Measurements from ENCODE around the gene RASAL1. TPM values are rescaled to one million over a fixed set of nuclear protein-coding genes. Genes with fewer than 3 reads are reported as not detected.

Gene RASAL1
- total RNA-seq, 1 experiment from 2014 or later = 2.3 TPM

DNA sequence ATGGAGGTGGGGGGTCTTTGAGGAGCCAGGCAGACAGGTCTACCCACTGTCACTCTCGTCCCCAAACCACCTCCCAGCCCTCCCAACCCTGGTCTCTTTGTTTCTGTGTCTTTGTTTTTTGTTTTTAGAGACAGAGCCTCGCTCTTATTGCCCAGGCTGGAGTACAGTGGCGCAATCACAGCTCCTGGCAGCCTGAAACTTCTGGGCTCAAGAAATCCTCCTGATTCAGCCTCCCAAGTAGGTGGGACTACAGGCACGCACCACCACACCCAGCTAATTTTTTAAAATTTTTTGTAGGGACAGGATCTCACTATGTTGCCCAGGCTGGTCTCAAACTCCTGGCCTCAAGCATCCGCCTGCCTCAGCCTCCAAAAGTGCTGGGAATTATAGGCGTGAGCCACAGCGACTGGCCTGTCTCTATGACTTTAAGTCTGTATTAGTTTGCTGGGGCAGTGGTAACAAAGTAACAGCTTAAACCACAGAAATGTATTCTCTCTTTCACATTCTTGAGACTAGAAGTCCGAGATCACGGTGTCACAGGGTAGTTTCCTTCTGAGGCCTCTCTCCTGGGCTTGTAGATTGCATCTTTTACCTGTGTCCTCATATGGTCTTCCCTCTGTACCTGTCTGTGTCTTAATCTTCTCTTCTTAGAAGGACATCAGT, 52.9 kb downstream of the RASAL1 start:
- DNase-seq (ENCODE audit: extremely low read depth, low read depth) = no peak

DNA sequence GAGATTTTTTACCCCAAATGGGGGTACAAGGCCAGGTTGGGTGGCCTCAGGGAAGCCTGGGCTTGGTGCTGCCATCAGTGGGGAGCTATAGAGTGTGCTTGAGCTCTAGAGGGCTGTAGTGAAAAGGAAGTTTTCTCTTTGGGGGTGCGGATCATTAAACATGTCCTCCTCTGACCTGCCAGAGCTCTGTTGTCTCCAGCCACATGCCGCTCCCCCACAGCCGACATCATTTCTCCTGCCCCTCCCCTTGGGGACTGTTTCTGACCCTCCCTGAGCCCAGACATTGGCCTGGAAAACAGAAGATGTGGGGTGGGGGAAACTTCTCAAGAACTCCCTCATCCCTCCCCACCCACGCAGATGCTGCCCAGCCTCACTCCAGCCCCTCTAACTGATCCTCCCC, 53.7 kb downstream of the RASAL1 start:
- no peak for DNase-seq (ENCODE audit: extremely low read depth, low read depth)

DNA sequence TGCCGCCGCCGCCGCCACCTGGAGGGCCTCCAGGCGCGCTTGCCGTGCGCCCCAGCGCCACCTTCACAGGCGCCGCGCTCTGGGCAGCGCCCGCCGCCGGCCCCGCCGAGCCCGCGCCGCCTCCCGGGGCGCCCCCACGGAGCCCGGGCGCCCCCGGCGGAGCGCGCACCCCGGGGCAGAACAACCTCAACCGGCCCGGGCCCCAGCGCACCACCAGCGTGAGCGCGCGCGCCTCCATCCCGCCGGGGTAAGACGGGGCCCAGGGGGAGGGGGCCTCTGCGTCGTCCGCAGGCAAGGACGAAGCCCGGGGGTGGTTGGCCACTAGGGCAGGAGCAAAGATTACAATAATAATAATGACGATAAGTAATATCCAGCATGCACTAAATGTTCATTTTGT, 57.7 kb downstream of the RASAL1 start:
- DNase-seq (ENCODE audit: extremely low read depth, low read depth) = no peak

DNA sequence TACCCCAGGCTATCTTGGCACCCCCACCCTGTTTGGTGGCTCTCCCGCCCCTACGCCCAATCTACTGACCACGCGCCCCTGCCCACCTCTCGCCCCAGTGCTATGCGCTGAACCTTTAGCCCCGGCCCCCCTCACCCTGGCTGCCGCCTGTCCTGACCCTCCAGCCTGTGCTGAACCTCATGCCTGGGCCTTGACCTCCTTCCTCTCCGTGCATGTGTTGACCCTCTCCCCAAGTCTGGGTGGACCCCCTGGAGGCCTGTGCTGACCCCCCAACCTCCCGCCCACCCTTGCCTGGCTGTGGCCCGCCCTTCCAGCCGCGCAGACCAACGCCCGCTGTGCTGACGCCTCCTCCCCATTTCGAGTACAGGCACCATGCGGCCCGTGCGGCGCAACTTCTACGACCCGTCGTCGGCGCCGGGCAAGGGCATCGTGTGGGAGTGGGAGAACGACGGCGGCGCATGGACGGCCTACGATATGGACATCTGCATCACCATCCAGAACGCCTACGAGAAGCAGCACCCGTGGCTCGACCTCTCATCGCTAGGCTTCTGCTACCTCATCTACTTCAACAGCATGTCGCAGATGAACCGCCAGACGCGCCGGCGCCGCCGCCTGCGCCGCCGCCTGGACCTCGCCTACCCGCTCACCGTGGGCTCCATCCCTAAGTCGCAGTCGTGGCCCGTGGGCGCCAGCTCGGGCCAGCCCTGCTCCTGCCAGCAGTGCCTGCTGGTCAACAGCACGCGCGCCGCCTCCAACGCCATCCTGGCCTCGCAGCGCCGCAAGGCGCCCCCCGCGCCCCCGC, 58.3 kb downstream of the RASAL1 start:
- DNase-seq (ENCODE audit: extremely low read depth, low read depth) = no peak

DNA sequence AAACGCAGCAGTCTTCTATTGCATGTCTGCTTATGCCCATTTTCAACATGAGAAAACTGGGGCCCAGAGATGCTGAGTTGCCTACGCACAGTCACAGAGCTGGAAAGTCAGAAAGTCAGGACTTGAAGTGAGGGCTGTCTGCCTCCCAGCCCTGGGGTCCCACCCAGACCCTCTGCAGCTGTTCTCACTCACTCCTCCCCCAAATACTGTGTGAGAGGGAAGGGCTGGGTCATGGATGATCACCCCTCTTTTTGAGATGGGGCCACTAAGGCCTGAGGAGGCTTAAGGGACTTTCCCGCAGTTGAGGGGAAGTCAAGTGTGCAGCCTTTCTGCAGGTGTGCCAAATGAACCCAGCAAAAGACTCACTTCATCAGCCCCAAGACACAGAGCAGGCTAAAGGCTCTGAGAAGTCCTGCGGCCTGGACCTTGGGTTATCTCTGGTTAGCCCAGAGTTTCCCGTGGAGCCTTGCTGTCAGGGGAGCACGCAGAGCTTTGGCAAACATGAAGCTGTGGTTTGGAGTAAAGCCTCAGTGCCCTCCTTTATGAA, 60.4 kb downstream of the RASAL1 start:
- DNase-seq (ENCODE audit: extremely low read depth, low read depth) = no peak

DNA sequence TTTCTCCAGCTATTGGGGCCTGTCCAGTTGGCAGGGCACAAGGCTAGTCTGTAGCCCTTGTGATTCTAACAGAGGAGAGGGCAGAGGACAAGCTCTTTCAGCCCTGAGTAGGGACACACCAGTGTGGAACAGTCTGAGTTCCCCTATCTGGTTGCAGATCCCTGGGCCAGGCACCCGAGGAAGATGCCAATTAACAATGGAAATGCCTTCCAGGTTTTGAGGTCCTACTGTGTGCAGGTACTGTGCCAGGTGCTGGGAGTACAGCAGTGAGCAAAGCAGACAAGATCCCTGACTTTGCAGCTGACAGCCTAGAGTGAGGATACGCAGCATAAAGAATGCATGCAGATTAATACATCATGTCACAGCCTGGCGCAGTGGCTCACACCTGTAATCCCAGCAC, 62.0 kb downstream of the RASAL1 start:
- DNase-seq (ENCODE audit: extremely low read depth, low read depth) = no peak

DNA sequence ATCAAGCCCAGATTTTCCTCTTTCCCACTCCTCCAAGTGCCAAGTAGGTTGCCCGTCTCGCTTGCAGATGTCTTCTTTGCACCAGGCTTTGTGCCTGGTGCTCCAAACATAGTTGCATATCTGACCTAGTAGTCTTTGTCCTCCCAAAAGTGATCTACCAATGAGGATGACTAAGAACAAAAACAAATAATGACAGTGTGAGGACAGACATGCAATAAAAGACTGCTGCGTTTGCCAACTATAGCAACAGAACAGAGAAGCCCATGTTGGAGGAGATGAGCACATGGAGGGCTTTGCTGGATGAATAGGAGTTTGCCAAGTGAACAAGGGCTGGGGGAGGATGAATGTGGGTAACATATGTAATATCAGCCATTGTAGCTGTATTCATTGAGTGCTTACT, 63.4 kb downstream of the RASAL1 start:
- no peak for DNase-seq (ENCODE audit: extremely low read depth, low read depth)

DNA sequence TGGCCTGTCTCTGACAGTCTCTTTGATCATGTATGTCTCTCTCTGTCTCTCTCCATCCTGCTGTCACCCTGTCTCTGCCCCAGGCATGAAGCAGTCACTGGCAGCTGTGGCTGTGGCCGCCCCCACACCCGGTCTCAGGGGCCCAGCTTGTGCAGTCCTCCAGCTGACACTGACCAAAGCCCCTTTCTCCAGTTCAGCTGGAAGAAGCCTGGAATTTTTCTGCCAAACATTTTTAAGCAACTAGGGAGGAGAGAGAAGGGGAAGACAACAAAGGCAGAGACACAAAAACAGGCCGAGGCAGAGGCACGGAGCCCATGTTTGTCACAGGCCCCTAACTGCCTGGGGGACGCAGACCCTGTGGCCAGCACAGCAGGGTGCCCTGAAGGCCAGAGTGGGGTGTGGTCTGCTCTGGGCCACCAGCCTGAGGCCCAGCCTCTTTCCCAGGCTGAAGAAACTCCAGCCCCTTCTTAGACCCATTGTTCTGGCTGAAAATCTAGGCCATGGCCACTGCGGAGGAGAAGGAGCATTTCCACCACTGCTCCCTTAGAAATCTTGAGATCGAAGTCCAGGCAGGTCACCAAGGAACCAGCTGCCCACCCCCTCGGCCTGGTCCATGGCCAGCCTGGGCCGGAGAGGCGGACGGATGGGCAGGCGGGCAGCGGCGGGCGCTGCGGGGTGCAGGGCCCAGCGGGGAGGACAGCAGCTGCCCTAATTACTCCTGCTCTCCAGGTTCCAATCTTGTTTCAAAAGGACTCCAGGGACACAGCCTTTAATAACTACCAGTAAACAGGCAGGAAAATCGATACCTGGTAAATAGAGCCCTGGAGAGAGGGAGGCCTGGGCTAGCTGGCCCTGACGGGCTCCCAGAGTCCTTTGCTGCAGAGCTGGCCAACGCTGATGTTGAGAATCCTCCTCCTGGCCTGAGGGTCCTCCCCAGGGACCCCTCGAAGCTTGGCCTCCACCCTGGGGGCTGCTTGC, 64.1 kb downstream of the RASAL1 start:
- no peak for DNase-seq (ENCODE audit: extremely low read depth, low read depth)

DNA sequence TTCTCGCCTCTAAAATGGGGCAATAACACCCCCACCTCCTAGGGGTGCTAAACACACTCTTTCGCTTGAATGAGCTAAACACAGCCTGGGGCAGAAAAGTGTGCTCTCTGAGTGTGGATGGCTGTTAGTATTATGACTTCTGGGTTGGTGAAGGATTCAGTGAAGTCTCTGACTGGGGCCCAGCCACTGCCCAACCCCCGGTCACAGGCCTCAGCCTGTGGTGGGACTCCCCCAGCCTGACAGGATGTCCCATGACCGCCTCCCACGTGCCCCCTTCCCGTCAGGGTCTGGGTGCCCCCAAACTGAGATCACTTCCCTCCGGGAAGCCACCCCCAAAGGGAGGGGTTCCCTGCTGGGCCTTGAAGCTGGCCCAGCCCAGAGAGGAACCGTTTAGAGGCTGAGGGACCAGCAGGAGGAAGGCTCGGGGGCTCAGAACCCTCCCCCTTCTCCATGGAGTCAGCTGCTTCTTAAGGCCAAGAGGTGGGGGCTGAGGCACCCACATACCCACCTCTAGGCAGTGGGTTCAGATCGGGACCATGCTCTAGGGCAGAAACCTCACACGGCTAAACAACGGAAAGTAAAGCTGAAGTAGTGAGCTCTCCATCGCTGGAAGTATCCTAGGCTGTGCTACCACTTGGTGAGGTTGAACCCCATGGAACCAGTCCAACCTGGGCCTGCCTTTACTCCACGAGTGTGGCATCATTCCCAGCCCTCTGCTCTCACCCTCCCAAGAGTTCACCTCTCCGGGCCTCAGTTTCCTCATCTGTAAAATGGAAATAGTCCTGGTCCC, 65.2 kb downstream of the RASAL1 start:
- no peak for DNase-seq (ENCODE audit: extremely low read depth, low read depth)

DNA sequence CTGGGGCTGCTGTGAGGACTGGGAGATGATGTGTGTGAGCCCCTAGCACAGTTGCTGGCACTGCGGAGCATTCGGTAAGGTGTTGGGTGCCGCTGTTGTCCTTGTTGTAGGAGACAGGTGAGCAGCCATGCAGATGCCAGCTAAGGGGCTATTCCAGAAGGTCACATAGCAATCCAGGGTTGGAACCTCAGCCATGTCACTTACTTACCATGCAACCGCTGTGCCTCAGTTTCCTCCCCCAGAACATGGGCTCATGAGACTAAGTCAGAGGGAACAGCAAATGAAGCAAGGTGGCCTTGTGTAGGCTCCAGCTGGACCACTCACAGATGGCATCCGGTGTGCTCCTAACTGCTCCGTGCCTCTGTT, 65.8 kb downstream of the RASAL1 start:
- DNase-seq (ENCODE audit: extremely low read depth, low read depth) = no peak

DNA sequence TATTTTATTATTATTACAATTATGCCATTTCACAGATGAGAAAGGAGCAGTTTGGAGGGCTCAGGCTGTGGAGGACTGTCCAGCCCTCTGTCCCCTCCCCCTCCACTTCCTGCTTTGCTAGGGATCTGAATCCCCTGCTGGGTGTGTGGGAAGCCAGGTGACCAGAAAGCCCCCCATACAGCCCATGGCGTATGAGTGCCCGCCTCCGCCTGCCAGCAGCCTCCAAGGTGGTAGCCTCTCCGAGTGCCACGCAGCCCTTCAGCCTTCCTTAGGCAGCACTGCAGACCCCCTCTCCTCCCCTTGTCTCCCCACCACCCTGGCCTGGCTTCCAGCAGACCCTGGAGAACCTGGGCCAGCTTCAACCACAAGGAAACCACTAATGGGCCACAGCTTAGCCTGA, 66.4 kb downstream of the RASAL1 start:
- no peak for DNase-seq (ENCODE audit: extremely low read depth, low read depth)

DNA sequence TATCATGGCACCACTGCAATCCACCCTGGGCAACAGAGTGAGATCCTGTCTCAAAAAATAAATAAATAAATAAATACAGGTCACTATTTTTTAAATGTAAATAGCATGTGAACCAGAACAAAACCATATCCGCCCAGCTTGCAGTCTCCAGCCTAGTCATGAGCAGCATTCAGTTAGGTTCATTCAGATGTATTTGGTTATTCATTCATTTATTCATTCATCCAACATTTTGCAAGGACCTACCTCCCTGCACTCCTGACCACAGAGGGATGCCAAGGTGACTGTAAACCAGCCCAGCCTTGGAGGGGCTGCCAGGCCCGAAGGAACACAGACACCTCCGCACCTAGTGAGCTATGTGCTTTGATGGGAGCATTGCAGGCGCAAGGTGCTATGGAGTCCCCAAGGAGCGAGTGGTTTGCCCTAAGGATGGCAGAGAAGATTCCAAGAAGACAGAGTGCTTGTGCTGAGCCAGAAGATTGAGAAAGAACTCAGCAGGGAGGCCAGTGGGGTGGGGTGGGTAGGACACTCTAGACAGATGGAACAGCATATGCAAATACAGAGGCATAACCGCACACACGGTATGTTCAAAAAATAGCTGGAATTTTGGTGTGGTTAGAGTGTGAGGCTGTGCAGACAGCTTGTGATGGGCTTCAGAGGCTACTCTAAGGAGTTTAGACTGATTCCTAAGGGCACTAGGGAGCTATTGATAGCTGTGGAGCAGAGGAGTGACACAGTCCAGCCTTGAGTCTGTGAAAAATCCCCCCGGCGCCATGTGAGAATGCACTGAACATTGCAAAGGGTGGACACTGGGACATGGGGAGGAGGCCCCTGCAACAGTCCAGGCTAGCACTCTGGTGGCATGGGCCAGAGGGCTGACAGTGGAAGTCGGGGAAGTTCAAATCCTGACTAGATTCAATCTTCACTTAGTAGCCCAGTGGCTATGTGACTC, 67.3 kb downstream of the RASAL1 start:
- no peak for DNase-seq (ENCODE audit: extremely low read depth, low read depth)

DNA sequence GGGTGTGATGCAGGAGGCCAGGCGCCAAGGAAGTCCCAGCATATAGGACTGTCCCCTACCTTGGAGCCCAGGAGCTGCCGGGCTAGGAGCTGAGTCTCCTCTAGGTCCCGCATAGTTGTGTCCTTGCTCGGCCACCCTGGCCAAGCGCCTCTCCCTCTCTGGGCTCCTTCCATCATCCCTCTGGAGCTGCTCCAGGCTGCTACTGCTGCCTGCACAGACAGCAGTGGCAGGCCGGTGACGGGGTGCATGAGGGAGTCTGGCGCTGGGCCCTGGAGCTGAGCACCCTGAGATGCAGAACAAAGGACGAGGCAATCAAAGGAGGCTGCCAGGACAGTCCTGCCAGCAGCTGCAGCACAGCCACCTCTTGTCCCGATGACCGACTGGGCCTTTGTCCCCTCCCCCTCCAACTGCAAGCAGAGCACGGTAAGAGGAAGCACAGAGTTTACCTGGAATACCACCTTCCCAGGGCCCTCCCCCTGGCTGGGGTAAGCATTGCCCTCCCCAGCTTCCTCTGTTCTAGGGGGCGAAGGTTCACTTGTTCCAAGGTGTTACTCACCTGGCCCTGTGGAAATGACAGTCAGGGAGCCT, 68.7 kb downstream of the RASAL1 start:
- DNase-seq (ENCODE audit: extremely low read depth, low read depth) = no peak

DNA sequence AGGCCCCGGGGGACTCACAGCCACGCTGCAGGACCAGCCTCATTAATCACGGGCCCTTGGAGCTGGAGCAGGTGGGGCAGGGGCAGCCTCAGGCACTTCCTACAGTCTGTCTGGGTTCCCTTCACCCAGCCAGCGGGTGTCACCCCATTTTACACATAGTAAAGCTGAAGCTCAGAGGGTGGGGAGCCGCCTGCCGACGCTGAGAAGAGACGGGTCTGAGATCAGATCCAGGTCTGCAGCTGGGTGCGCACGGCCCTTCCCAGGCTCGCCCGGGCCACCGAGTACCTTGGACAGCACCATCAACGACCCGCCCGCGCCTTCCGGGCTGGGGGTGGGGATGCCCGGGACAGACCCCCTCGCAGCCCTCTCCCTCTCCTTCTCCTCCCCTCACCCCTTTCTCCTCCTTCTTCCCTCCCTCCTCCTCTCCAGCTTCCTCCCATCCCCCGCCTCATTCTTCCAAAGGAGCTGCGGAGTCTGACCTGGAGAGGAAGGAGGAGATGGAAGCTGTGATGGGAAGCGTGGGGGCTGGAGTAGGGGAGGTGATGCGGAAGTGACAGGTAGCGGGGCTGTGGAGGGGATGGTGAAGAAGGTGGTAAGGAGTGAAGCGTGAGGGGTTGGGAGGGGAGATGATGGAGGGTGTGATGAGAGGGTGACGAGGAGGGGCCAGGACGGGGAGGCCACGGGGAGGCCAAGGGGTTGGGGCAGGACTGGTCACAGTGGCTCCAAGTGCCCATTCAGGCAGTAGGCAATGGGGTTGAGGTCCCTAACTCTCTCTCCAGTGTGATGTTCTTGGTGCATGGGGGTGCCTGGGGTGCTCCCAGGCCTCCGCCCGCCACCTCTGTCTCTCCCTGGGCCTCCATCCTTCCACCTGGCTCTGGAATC, 70.2 kb downstream of the RASAL1 start:
- DNase-seq (ENCODE audit: extremely low read depth, low read depth) = no peak

DNA sequence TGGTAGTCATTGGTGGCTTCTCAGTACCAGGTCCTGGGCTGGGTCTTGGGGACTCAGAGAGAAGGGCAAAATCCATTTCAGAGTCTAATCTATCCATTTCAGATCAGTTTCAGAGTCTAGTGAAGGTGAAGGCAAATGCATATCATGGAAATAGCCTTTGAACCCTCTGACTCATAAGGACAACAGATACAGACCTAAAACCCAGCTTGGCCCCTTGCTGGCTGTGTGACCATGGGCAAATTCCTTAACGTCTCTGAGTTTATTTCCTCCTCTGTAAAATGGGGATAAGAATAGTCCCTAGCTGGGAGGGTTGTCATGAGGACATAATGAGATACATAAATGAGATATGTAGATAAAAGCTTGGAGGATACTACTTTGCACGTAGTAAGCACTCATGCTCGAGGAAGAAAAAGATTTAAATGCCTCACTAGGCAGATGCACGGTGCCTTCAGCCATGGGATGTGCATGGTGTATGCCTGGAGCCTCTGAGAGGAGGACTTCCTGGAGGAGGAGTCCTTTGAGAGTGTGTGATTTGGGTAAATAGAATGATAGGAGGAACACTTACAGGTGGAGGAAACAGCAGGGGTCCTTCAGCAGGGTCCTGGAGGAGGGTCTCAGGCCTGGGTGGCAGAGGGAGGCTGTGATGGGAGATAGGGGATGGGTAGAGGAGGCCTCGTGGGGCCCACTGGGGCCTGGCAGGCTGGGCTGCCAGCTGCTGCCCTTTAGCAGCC, 71.0 kb downstream of the RASAL1 start:
- DNase-seq (ENCODE audit: extremely low read depth, low read depth) = no peak

DNA sequence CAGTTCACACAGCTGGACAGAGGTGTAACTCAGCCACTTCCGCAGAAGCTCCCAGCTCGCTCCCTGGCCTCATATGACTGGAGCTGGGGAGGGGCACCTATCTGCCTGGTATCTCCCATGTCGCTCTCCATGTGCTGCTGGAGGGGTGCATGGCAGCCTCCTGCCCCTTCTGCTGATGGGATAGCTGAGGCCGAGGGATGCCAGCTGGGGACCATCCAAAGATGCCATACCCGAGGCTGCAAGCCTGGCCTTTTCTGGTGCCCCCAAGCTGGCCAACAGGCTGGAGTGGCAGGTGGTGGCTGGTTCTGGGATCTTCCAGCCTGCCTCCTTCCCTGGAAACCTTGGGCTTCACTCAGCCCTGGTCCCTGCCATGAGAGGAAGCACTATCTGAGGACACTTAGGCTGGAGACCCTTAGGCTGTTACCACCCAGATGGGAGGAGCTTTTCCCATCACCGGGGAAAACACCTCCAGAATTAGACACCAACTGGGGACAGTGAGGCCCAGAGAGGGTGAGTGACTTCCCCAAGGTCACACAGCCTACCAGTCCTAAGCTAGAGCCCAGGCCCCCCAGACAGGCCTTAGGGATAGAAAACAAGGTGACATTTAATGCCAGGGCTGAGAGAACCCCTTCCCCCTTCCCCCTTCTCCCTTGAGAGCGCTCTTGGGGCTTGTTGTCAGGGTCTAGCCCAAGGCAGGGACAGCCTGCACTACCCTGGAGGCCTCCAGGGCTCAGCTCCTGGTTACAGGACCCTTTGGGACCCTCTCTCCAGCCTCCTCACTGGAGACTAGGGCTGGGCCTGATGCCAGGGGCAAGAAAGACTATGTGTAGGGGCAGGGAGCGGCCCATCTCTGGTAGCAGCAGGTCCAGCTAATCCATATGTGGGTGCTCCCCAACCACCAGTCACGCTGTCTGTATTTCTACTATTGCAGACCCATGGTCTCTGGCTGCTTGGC, 71.9 kb downstream of the RASAL1 start:
- no peak for DNase-seq (ENCODE audit: extremely low read depth, low read depth)

Measured in NCI-H460 (cell line).